ENCODE data around the gene TBCCD1.
A peak's percentile ranks its signal among the peaks of the same experiment; 100 is the strongest.

Gene TBCCD1

DNA sequence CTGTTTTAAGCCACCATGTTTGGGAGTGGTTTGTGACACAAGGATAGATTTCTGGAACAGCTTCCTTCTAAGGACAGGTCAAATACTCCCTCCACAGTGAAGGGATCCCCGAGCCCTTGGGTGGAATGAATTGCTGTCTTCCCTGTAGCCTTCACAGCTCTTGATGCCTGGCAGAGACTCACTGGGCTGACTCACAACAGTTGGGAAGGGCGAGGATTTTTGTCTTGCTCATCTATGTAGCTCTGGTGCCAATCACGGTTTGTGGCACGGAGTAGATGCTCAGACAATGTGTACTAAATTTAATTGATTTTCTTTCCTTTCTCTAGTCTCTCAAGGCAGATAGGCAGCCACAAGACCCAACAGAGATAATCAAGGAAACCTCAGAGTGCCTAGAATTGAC is 49.9 kb downstream of the TBCCD1 start:
- Histone ChIP-seq H3K36me3 (ENCODE audit: insufficient read depth, low read length) (no peaks in the 10 kb centered on the region), H3K27ac (ENCODE audit: low read length) (no peak overlapping the region), H2AFZ (ENCODE audit: low read depth, low read length) (no peak overlapping the region), H3K4me2 (ENCODE audit: insufficient read depth, low read length) (no peak overlapping the region), H3K9ac (ENCODE audit: low read depth, low read length) (no peak overlapping the region), H3K27me3 (ENCODE audit: insufficient read depth, low read length, poor library complexity) (peaks cover 10% of the 10 kb centered on the region), H3K79me2 (ENCODE audit: insufficient read depth, low read length) (no peaks in the 10 kb centered on the region), H3K4me3 (ENCODE audit: low read depth in 1 of 2, low read length in 2 of 2) (no peak overlapping the region), H3K4me1 (ENCODE audit: insufficient read depth, low read length) (peaks cover 9% of the 10 kb centered on the region), H4K20me1 (ENCODE audit: insufficient read depth, low read length) (no peaks in the 10 kb centered on the region), H3K9me3 (ENCODE audit: insufficient read depth, low read length, severe bottlenecking) (no peaks in the 10 kb centered on the region)
- no peak for TF ChIP-seq EZH2 (IDR thresholded peaks at IDR 0.05; ENCODE audit: borderline replicate concordance, low read depth, low read length, severe bottlenecking)
- TF ChIP-seq, protein P1, sequence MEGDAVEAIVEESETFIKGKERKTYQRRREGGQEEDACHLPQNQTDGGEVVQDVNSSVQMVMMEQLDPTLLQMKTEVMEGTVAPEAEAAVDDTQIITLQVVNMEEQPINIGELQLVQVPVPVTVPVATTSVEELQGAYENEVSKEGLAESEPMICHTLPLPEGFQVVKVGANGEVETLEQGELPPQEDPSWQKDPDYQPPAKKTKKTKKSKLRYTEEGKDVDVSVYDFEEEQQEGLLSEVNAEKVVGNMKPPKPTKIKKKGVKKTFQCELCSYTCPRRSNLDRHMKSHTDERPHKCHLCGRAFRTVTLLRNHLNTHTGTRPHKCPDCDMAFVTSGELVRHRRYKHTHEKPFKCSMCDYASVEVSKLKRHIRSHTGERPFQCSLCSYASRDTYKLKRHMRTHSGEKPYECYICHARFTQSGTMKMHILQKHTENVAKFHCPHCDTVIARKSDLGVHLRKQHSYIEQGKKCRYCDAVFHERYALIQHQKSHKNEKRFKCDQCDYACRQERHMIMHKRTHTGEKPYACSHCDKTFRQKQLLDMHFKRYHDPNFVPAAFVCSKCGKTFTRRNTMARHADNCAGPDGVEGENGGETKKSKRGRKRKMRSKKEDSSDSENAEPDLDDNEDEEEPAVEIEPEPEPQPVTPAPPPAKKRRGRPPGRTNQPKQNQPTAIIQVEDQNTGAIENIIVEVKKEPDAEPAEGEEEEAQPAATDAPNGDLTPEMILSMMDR (IDR thresholded peaks at IDR 0.05; ENCODE audit: borderline replicate concordance, extremely low read depth, low read length, poor library complexity, severe bottlenecking), result no peak
- ATAC-seq (ENCODE audit: insufficient read depth, low read depth) (no peak), DNase-seq (no peak)

DNA sequence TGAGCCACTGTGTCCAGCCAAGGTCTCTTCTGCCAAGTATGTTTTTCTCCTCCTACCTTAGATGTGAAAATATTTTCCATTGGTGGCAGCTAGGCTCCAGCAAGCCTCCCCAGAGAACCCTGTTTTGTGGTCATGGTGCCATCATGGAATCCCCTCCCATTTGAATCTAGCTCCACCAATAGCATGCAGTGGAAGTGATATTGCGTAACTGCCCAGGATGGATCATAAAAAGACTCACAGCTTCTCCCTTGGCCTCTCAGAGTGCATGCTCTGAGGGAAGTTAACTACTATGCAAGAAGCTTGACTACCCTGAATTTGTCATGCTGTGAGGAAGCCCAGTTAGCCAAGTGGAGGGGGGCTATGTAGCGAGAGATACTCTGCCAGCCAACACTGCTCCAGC is 50.5 kb downstream of the TBCCD1 start:
- no peaks in the 10 kb centered on the region for H4K20me1 ChIP-seq (ENCODE audit: insufficient read depth, low read length)

DNA sequence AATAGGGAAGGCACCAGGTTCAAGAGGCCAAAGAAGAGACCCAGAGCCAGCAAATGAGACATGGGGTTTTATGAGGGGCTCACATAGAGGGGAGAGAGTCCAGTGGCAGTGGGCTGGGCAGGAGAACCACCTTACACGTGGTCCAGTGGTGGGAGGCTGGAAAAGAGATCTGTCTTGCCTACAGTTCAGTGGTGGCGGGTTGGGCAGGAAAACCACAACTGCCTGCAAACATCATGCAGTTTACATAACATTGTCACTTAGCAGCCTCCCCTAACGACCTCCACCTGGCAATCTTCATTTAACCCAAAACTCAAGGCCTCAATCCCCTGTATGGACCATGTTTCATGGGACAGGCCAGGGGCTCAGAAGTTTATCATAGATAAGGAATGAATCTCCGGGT is 52.0 kb downstream of the TBCCD1 start:
- H3K79me2 ChIP-seq (ENCODE audit: insufficient read depth, low read length), result no peaks in the 10 kb centered on the region
- H3K36me3 ChIP-seq (ENCODE audit: insufficient read depth, low read length), result no peaks in the 10 kb centered on the region
- H4K20me1 ChIP-seq (ENCODE audit: insufficient read depth, low read length), result no peaks in the 10 kb centered on the region
- H3K27ac ChIP-seq (ENCODE audit: low read length), result no peak overlapping the region
- no peak overlapping the region for H3K4me3 ChIP-seq (ENCODE audit: low read depth in 1 of 2, low read length in 2 of 2)
- H3K9me3 ChIP-seq (ENCODE audit: insufficient read depth, low read length, severe bottlenecking), result no peaks in the 10 kb centered on the region
- H3K9ac ChIP-seq (ENCODE audit: low read depth, low read length), result no peak overlapping the region
- TF ChIP-seq EZH2 (IDR thresholded peaks at IDR 0.05; ENCODE audit: borderline replicate concordance, low read depth, low read length, severe bottlenecking), result no peak
- no peak overlapping the region for H3K4me2 ChIP-seq (ENCODE audit: insufficient read depth, low read length)
- peaks cover 10% of the 10 kb centered on the region for H3K27me3 ChIP-seq (ENCODE audit: insufficient read depth, low read length, poor library complexity)
- H2AFZ ChIP-seq (ENCODE audit: low read depth, low read length), result no peak overlapping the region
- peaks cover 9% of the 10 kb centered on the region for H3K4me1 ChIP-seq (ENCODE audit: insufficient read depth, low read length)
- ATAC-seq (ENCODE audit: insufficient read depth, low read depth) (no peak; the same call in 2 of the 3 replicates), DNase-seq (peak; percentile 11)

More for the DNA sequence above, 50.5 kb downstream of the TBCCD1 start:
- Histone ChIP-seq H3K9ac (ENCODE audit: low read depth, low read length) (no peak overlapping the region), H2AFZ (ENCODE audit: low read depth, low read length) (no peak overlapping the region), H3K9me3 (ENCODE audit: insufficient read depth, low read length, severe bottlenecking) (no peaks in the 10 kb centered on the region), H3K79me2 (ENCODE audit: insufficient read depth, low read length) (no peaks in the 10 kb centered on the region), H3K4me3 (ENCODE audit: low read depth in 1 of 2, low read length in 2 of 2) (no peak overlapping the region), H3K4me1 (ENCODE audit: insufficient read depth, low read length) (peaks cover 9% of the 10 kb centered on the region), H3K36me3 (ENCODE audit: insufficient read depth, low read length) (no peaks in the 10 kb centered on the region), H3K4me2 (ENCODE audit: insufficient read depth, low read length) (no peak overlapping the region), H3K27me3 (ENCODE audit: insufficient read depth, low read length, poor library complexity) (peaks cover 10% of the 10 kb centered on the region), H3K27ac (ENCODE audit: low read length) (no peak overlapping the region)
- no peak for ATAC-seq (ENCODE audit: insufficient read depth, low read depth)
- no peak for DNase-seq
- no peak for TF ChIP-seq EZH2 (IDR thresholded peaks at IDR 0.05; ENCODE audit: borderline replicate concordance, low read depth, low read length, severe bottlenecking)
- TF ChIP-seq, protein P1 (IDR thresholded peaks at IDR 0.05; ENCODE audit: borderline replicate concordance, extremely low read depth, low read length, poor library complexity, severe bottlenecking), result no peak

DNA sequence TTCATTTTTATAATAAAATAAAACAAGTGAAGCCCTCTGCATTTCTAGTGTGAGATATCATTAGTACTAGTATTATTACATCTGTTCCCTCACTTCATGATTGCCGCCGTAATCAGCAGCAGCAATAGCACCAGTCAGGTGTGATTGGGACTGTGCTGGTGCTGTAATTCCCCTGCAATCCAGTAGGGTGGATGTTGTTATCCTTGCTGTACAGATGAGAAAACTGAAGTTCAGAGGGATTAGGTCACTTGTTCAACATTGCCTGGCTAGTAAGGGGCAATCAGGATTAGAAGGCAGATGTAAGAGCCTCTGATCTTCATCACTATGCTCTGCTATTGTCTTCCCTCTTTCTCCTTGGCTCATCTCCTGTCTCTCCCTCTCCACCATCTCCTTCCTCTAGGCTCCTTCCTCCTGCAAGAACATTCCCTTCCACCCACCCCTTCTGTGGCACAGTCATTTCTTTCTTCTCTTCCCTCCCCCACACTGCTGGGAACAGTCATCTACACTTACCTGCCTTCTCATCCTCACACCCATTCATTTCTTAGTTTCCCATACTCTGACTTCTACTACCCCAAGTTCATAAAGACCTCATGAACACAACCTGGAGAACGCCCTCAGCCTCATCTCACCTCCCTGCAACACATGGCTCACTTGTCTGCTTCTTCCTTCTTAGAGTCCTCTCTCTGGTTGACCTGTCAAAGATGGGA is 52.7 kb downstream of the TBCCD1 start:
- H3K4me1 ChIP-seq (ENCODE audit: insufficient read depth, low read length), result peaks cover 7% of the 10 kb centered on the region
- TF ChIP-seq EZH2 (IDR thresholded peaks at IDR 0.05; ENCODE audit: borderline replicate concordance, low read depth, low read length, severe bottlenecking), result no peak
- TF ChIP-seq, protein P1 (IDR thresholded peaks at IDR 0.05; ENCODE audit: borderline replicate concordance, extremely low read depth, low read length, poor library complexity, severe bottlenecking), result peak; percentile 53
- no peaks in the 10 kb centered on the region for H4K20me1 ChIP-seq (ENCODE audit: insufficient read depth, low read length)
- H3K79me2 ChIP-seq (ENCODE audit: insufficient read depth, low read length), result no peaks in the 10 kb centered on the region
- no peak overlapping the region for H3K4me3 ChIP-seq (ENCODE audit: low read depth in 1 of 2, low read length in 2 of 2)
- no peak overlapping the region for H3K4me2 ChIP-seq (ENCODE audit: insufficient read depth, low read length)
- H3K27me3 ChIP-seq (ENCODE audit: insufficient read depth, low read length, poor library complexity), result peaks cover 12% of the 10 kb centered on the region
- no peak overlapping the region for H3K9ac ChIP-seq (ENCODE audit: low read depth, low read length)
- no peak overlapping the region for H3K27ac ChIP-seq (ENCODE audit: low read length)
- H3K9me3 ChIP-seq (ENCODE audit: insufficient read depth, low read length, severe bottlenecking), result no peaks in the 10 kb centered on the region
- no peak overlapping the region for H2AFZ ChIP-seq (ENCODE audit: low read depth, low read length)
- no peaks in the 10 kb centered on the region for H3K36me3 ChIP-seq (ENCODE audit: insufficient read depth, low read length)
- DNase-seq (no peak), ATAC-seq (ENCODE audit: insufficient read depth, low read depth) (no peak; the same call in 2 of the 3 replicates)
